Loucy (cell line): ENCODE measurements around the gene TNPO1.
A peak's percentile ranks its signal among the peaks of the same experiment; 100 is the strongest.

Experiments used
- H2AFZ ChIP-seq: fragments of 200-600 bp; sonication (generic); 2 replicates; pipeline ENCODE4 v1.6.0; 2016; ENCODE audit warnings: antibody characterized with exemption, mild to moderate bottlenecking, low read length, moderate library complexity
- H3F3A ChIP-seq: fragments of 200-600 bp; 2 replicates; pipeline ENCODE4 v1.6.0; 2016; ENCODE audit warnings: antibody characterized with exemption, low read depth, mild to moderate bottlenecking
- H3K27me3 ChIP-seq: fragments of 200-600 bp; sonication (generic); 2 replicates; pipeline ENCODE4 v1.6.1; 2014; ENCODE audit warnings: low read length, mild to moderate bottlenecking; ENCODE audit not compliant: insufficient read depth, poor library complexity, severe bottlenecking
- H3K36me3 ChIP-seq: fragments of 200-600 bp; sonication (generic); 2 replicates; pipeline ENCODE4 v1.6.1; 2016; ENCODE audit warnings: low read length; ENCODE audit not compliant: insufficient read depth
- H3K4me1 ChIP-seq: fragments of 200-600 bp; sonication (generic); 2 replicates; pipeline ENCODE4 v1.5.1; 2014; ENCODE audit warnings: low read length, mild to moderate bottlenecking; ENCODE audit not compliant: insufficient read depth, poor library complexity, severe bottlenecking
- H3K4me2 ChIP-seq: fragments of 200-600 bp; sonication (generic); 2 replicates; pipeline ENCODE4 v1.6.0; 2014; ENCODE audit warnings: antibody characterized with exemption, low read length, low read depth, mild to moderate bottlenecking; ENCODE audit not compliant: poor library complexity, severe bottlenecking
- H3K4me3 ChIP-seq: fragments of 200-600 bp; sonication (generic); 2 replicates; pipeline ENCODE4 v1.5.1; 2014; ENCODE audit warnings: low read length, mild to moderate bottlenecking, mixed read lengths; ENCODE audit not compliant: poor library complexity, severe bottlenecking
- H3K79me2 ChIP-seq: fragments of 200-600 bp; sonication (generic); 2 replicates; pipeline ENCODE4 v1.6.1; 2014; ENCODE audit warnings: low read length; ENCODE audit not compliant: insufficient read depth
- H3K9ac ChIP-seq: fragments of 200-600 bp; sonication (generic); 2 replicates; pipeline ENCODE4 v1.6.0; 2014; ENCODE audit warnings: mild to moderate bottlenecking, low read depth, low read length, moderate library complexity; ENCODE audit not compliant: poor library complexity, severe bottlenecking
- H3K9me2 ChIP-seq: fragments of 200-600 bp; sonication (generic); replicated peaks from 2 replicates; pipeline ENCODE4 v1.6.1; 2016; ENCODE audit warnings: low read depth, low read length, mixed read lengths
- H3K9me3 ChIP-seq: fragments of 200-600 bp; sonication (generic); 2 replicates; pipeline ENCODE4 v1.6.1; 2014; ENCODE audit warnings: mild to moderate bottlenecking, antibody characterized with exemption, low read length, low read depth; ENCODE audit not compliant: insufficient read depth
- H4K20me1 ChIP-seq: fragments of 200-600 bp; sonication (generic); 2 replicates; pipeline ENCODE4 v1.6.0; 2014; ENCODE audit warnings: antibody characterized with exemption, low read length, mild to moderate bottlenecking; ENCODE audit not compliant: insufficient read depth, poor library complexity, severe bottlenecking
- CTCF ChIP-seq: fragments of 200-600 bp; sonication (generic); conservative IDR thresholded peaks from 2 replicates; pipeline ENCODE4 v1.5.1; 2014; ENCODE audit warnings: mild to moderate bottlenecking, antibody characterized with exemption, low read length
- EZH2phosphoT487 ChIP-seq: fragments of 200-600 bp; IDR thresholded peaks from 2 replicates; pipeline ENCODE4 v1.6.1; 2018; ENCODE audit warnings: antibody characterized with exemption, mild to moderate bottlenecking, moderate library complexity, borderline replicate concordance

The TNPO1 gene

GRCh38 chr5:72860499-72860898, 44.0 kb downstream of the TNPO1 start:
- no peaks in the 10 kb centered on the region for H3K9me2 ChIP-seq
- no peak overlapping the region for H2AFZ ChIP-seq
- no peak for TF ChIP-seq EZH2phosphoT487
- TF ChIP-seq CTCF: no peak
- peaks cover 78% of the 10 kb centered on the region for H3K36me3 ChIP-seq
- H3K27me3 ChIP-seq: no peaks in the 10 kb centered on the region
- no peak overlapping the region for H3K9ac ChIP-seq
- H3K79me2 ChIP-seq: peaks cover 63% of the 10 kb centered on the region
- H3K9me3 ChIP-seq: no peaks in the 10 kb centered on the region
- peaks cover 72% of the 10 kb centered on the region for H4K20me1 ChIP-seq
- peaks cover 14% of the 10 kb centered on the region for H3K4me1 ChIP-seq
- no peak overlapping the region for H3K4me3 ChIP-seq
- H3F3A ChIP-seq: no peaks in the 10 kb centered on the region
- H3K4me2 ChIP-seq: peak overlapping the region; percentile 3

- H3K36me3 ChIP-seq: peaks cover 86% of the 10 kb centered on the region
Measured at GRCh38 chr5:72871366-72872024, 55.0 kb downstream of the TNPO1 start.

GRCh38 chr5:72878854-72879253, 62.4 kb downstream of the TNPO1 start:
- no peak overlapping the region for H3K4me3 ChIP-seq

More at GRCh38 chr5:72871366-72872024, 55.0 kb downstream of the TNPO1 start:
- no peaks in the 10 kb centered on the region for H3K9me3 ChIP-seq
- no peaks in the 10 kb centered on the region for H3K27me3 ChIP-seq
- H3K4me1 ChIP-seq: no peaks in the 10 kb centered on the region
- no peak overlapping the region for H3K4me3 ChIP-seq
- H2AFZ ChIP-seq: no peak overlapping the region
- no peak overlapping the region for H3K9ac ChIP-seq
- no peaks in the 10 kb centered on the region for H3K9me2 ChIP-seq
- H3F3A ChIP-seq: no peaks in the 10 kb centered on the region
- H4K20me1 ChIP-seq: peaks cover 18% of the 10 kb centered on the region
- peaks cover 11% of the 10 kb centered on the region; the same call in 1 of the 2 replicates for H3K79me2 ChIP-seq
- TF ChIP-seq CTCF (no peak), EZH2phosphoT487 (no peak)
- no peak overlapping the region for H3K4me2 ChIP-seq

More at GRCh38 chr5:72878854-72879253, 62.4 kb downstream of the TNPO1 start:
- H3K79me2 ChIP-seq: no peaks in the 10 kb centered on the region
- TF ChIP-seq CTCF (no peak), EZH2phosphoT487 (no peak)
- no peaks in the 10 kb centered on the region for H3K27me3 ChIP-seq
- peaks cover 19% of the 10 kb centered on the region for H4K20me1 ChIP-seq
- no peaks in the 10 kb centered on the region for H3K9me3 ChIP-seq
- H2AFZ ChIP-seq: no peak overlapping the region
- H3K4me1 ChIP-seq: no peaks in the 10 kb centered on the region
- peaks cover 94% of the 10 kb centered on the region for H3K36me3 ChIP-seq
- no peak overlapping the region for H3K9ac ChIP-seq
- H3K9me2 ChIP-seq: no peaks in the 10 kb centered on the region
- H3K4me2 ChIP-seq: no peak overlapping the region
- H3F3A ChIP-seq: no peaks in the 10 kb centered on the region
